ENCODE results near the gene CDK8. TPM values are rescaled to one million over a fixed set of nuclear protein-coding genes. Genes with fewer than 3 reads are reported as not detected.

CDK8 gene
- total and polyA plus RNA-seq, 10 of the 15 experiments (the other 5 are each of a cell fraction or from before 2014, with no cell fraction given) = 8.6 to 23.5 (median 12.5) TPM

DNA sequence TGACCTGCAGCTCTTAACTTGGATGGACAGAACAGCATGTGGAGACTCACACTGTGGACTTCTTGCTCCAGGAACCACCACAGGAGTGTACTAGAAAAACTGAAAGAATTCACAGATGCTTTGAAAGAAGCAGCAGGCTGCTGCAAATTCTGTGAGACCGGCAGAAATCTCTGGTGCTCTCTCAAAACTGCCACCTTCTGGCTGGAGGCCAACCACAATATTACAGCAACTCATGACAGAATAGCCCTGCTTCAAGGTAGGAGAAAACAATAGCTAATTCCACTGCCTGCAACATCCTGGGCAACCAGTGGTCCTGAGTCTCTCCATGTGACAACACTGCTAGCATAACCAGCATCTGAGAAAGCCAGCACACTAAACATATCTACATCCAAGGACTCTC is 26.9 kb downstream of the CDK8 start:
- SMC1A ChIA-PET (ENCODE audit: uncharacterized antibody, unreplicated experiment) = no interaction called here
- H3K4me3 ChIP-seq = no peak overlapping the region
- no peak overlapping the region for H3K9ac ChIP-seq (ENCODE audit: control insufficient read depth, insufficient read depth, low read length)
- no peaks in the 10 kb centered on the region for H4K20me1 ChIP-seq (ENCODE audit: control insufficient read depth, insufficient read depth)
- no peaks in the 10 kb centered on the region; the same call in 1 of the 2 replicates for H3K79me2 ChIP-seq (ENCODE audit: control insufficient read depth, insufficient read depth, low read length)
- RAD21 ChIA-PET (ENCODE audit: unreplicated experiment) = interaction anchor here (1.4 kb wide), 1 partner anchor 96 kb away, joined by 3 read pairs; no protein-coding TSS in a partner anchor
- in situ Hi-C loops (cut with MboI) (no loop called here), intact Hi-C loops (cut with micrococcal nuclease; ENCODE audit: unreplicated experiment) (no loop called here)
- 93% methylated on average over 1 of the region's 1 CpG for WGBS (ENCODE audit: insufficient coverage, insufficient replicate concordance, low lambda C conversion rate, missing lambda C conversion rate)
- no peak overlapping the region for H3K27ac ChIP-seq (ENCODE audit: control insufficient read depth, insufficient read depth)
- H3K4me2 ChIP-seq (ENCODE audit: control insufficient read depth, insufficient read depth) = no peak overlapping the region
- no peaks in the 10 kb centered on the region for H3K4me1 ChIP-seq (ENCODE audit: control insufficient read depth, insufficient read depth, low read length)
- no TSS peak for BruUV-seq (replicated peaks)
- no peak overlapping the region for H2AFZ ChIP-seq (ENCODE audit: control insufficient read depth, low read depth, low read length)
- no peaks in the 10 kb centered on the region; a peak in 2 of 4 replicates for H3K36me3 ChIP-seq (ENCODE audit: control insufficient read depth in 2 of 2, insufficient read depth in 2 of 2, low read length in 1 of 2)
- TF ChIP-seq SIX5 (IDR thresholded peaks at IDR 0.05; ENCODE audit: low read depth, low read length, severe bottlenecking) (no peak), NR2F1 (conservative IDR thresholded peaks at IDR 0.05) (no peak), FOS (IDR thresholded peaks at IDR 0.05; ENCODE audit: borderline replicate concordance, extremely low read depth, insufficient read length) (no peak), RAD51 (IDR thresholded peaks at IDR 0.05) (no peak), MAX (IDR thresholded peaks at IDR 0.05; ENCODE audit: low read depth, low read length) (no peak), BCLAF1 (IDR thresholded peaks at IDR 0.05) (no peak), ZNF217 (IDR thresholded peaks at IDR 0.05) (no peak), SUPT20H (IDR thresholded peaks at IDR 0.05; ENCODE audit: borderline replicate concordance, control insufficient read depth, low read depth, low read length) (no peak), NFIC (IDR thresholded peaks at IDR 0.05; ENCODE audit: low read depth, low read length) (no peak), RUNX3 (IDR thresholded peaks at IDR 0.05; ENCODE audit: low read length) (no peak), BACH1 (IDR thresholded peaks at IDR 0.05; ENCODE audit: borderline replicate concordance) (no peak), SIN3A (IDR thresholded peaks at IDR 0.05; ENCODE audit: low read depth, low read length) (no peak), MYB (IDR thresholded peaks at IDR 0.05; ENCODE audit: borderline replicate concordance, low read depth, low read length) (no peak), ZZZ3 (IDR thresholded peaks at IDR 0.05; ENCODE audit: control insufficient read depth, insufficient read length, low read depth) (no peak), ZBED1 (IDR thresholded peaks at IDR 0.05; ENCODE audit: borderline replicate concordance) (no peak)
- TF ChIP-seq, protein P1, sequence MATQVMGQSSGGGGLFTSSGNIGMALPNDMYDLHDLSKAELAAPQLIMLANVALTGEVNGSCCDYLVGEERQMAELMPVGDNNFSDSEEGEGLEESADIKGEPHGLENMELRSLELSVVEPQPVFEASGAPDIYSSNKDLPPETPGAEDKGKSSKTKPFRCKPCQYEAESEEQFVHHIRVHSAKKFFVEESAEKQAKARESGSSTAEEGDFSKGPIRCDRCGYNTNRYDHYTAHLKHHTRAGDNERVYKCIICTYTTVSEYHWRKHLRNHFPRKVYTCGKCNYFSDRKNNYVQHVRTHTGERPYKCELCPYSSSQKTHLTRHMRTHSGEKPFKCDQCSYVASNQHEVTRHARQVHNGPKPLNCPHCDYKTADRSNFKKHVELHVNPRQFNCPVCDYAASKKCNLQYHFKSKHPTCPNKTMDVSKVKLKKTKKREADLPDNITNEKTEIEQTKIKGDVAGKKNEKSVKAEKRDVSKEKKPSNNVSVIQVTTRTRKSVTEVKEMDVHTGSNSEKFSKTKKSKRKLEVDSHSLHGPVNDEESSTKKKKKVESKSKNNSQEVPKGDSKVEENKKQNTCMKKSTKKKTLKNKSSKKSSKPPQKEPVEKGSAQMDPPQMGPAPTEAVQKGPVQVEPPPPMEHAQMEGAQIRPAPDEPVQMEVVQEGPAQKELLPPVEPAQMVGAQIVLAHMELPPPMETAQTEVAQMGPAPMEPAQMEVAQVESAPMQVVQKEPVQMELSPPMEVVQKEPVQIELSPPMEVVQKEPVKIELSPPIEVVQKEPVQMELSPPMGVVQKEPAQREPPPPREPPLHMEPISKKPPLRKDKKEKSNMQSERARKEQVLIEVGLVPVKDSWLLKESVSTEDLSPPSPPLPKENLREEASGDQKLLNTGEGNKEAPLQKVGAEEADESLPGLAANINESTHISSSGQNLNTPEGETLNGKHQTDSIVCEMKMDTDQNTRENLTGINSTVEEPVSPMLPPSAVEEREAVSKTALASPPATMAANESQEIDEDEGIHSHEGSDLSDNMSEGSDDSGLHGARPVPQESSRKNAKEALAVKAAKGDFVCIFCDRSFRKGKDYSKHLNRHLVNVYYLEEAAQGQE (IDR thresholded peaks at IDR 0.05; ENCODE audit: low read depth, low read length) = no peak
- CTCF ChIA-PET = interaction anchor here (1.3 kb wide), 1 partner anchor 96 kb away, joined by 6 read pairs; no protein-coding TSS in a partner anchor
- H3K27me3 ChIP-seq (replicated peaks in 1 of 2; ENCODE audit: control insufficient read depth in 2 of 2, insufficient read depth in 2 of 2, low read length in 1 of 2) = no peaks in the 10 kb centered on the region
- no peak for DNase-seq (ENCODE audit: low read depth, low spot score)
- ATAC-seq = no peak
- POLR2A ChIA-PET = no interaction called here
- no peaks in the 10 kb centered on the region; the same call in 2 of the 3 replicates for H3K9me3 ChIP-seq (replicated peaks; ENCODE audit: control insufficient read depth, insufficient read depth, low read length)
- FAIRE-seq = no peak

Measured in GM12878 (cell line).